ENCODE results near the gene AFG3L2. TPM values are rescaled to one million over a fixed set of nuclear protein-coding genes. Genes with fewer than 3 reads are reported as not detected.

AFG3L2 gene
- total RNA-seq, 1 experiment from 2014 or later, result 54.7 TPM

DNA sequence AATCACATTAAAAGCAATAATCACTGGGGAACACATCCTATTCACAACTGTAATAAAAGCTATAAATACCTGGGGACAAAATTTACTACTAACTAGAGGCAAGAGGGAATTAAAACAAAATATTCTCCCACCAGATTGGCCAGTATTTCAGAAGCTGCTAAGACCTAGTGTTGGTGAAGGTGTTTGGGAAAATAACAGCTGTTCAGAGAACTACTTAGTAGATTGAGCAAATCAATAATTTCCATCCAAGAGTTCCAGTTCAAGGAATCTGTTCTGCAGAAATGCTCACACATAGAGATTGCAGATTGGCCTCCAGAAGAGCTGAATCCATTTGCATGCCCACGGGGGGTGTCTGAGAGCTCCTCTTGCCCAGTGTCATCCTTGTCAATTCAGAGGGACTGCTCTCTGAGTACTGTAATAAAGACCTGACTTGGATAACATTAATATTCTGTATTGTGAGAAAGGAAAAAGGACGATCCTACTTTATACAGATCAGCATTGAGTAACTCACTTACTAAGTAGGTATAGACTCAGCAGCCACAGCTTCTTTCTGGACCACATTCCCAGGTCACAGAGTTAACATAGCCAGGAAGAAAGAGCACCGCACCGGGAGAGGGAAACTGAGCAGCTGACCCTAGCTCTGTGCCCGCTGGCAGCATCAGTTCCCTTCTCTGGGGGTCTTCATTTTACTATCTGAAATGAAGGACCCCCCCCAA, 63.3 kb downstream of the AFG3L2 start:
- no peak for DNase-seq (ENCODE audit: low read depth)
- in situ Hi-C loops (cut with HindIII; ENCODE audit: low pct_unique_long_range_greater_than_20kb, low sequenced_read_pairs), result no loop called here

DNA sequence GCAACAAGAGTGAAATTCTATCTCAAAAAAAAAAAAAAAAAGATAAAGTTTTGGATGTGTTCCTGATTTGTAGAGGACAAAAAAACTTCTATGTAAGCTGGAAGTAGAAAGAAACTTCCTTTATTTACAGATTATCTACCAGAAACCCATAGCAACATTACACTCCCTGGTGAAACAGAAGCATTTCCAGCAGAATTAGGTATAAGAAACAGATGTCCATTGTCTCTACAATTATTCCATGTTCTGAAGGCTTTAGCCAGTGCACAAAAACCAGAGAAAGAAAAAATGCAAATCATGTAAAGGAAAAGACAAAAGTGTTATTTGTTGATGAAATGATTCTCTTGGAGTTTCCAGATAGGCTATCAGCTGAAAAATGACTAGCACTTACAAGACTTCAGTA, 64.1 kb downstream of the AFG3L2 start:
- DNase-seq (ENCODE audit: low read depth), result no peak

DNA sequence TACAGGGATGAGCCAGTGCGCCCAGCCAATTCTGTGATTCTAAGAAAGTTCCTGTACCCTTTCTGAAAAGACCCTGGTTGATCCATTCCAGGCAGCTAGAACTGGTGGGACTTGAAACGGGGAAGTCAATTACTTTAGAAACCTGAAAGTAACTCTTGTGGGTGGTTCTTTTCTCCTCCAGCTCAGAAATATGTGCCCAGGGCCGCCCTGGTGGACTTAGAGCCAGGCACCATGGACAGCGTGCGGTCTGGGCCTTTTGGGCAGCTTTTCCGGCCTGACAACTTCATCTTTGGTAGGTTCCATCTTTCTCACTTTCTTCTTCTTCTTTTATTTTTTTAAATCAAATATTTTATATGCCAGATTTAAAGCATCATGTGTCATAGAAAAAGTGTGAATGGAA, 66.3 kb downstream of the AFG3L2 start:
- DNase-seq (ENCODE audit: low read depth), result no peak
- in situ Hi-C loops (cut with HindIII; ENCODE audit: low pct_unique_long_range_greater_than_20kb, low sequenced_read_pairs), result no loop called here

More for the DNA sequence above, 64.1 kb downstream of the AFG3L2 start:
- in situ Hi-C loops (cut with HindIII; ENCODE audit: low pct_unique_long_range_greater_than_20kb, low sequenced_read_pairs), result no loop called here

- no peak for DNase-seq (ENCODE audit: low read depth)
- in situ Hi-C loops (cut with HindIII; ENCODE audit: low pct_unique_long_range_greater_than_20kb, low sequenced_read_pairs), result no loop called here
Observed at GRCh38 chr18:12309683-12310198, 67.3 kb downstream of the AFG3L2 start.

GRCh38 chr18:12308386-12309100, 68.5 kb downstream of the AFG3L2 start:
- in situ Hi-C loops (cut with HindIII; ENCODE audit: low pct_unique_long_range_greater_than_20kb, low sequenced_read_pairs), result no loop called here
- peak; percentile 88 for DNase-seq (ENCODE audit: low read depth)

GRCh38 chr18:12307701-12308385, 69.2 kb downstream of the AFG3L2 start, which contains the start of gene TUBB6:
Gene TUBB6, plus strand, starts transcription at chr18:12308241. Its CDS starts 52 bp downstream, at chr18:12308293.
- no peak for DNase-seq (ENCODE audit: low read depth)
- in situ Hi-C loops (cut with HindIII; ENCODE audit: low pct_unique_long_range_greater_than_20kb, low sequenced_read_pairs), result no loop called here

DNA sequence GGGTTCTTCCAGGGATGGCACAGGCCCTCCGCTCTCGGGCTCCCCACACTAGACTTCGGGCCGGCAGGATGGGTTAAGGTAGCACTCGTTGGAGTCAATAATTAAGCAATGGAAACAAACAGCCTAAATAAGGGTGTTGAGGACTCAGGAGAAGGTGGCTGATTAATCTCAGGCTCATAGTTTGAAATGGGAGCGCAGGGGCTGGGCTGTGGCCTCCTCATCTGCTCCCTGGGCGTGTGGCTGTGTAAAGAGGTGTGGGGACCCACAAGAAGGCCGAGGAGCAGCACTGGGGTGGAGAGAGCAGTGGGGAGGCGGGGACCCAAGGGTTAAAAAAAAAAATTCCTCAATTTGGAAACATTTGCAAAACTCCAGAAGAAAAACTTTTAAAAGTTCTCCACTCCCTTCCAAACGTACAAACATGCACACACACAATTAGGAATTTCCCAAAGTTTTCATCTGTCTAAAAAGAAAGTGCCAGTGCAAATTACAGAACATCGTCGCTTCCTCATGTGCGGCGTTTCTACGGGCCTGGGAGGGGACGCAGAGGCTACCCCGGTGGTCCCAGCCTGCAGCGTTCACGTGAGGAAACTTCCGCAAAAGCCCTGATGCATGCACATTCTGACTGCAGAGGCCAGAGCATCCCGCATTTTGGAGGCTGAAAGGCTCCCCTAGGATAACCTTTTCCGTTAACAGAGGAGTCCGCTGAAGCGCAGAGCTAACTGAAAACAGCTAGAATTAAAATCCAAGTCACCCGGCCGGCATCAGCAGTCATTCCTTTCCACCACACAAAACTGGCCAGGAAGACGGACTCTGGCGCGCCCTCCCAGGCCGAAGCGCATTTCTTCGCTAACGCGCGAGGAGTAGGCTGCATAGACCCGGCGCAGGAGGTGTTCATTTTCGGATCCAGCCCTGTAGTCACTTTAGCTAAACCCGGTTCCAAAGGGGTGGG, 70.0 kb downstream of the AFG3L2 start:
- DNase-seq (ENCODE audit: low read depth), result no peak
- in situ Hi-C loops (cut with HindIII; ENCODE audit: low pct_unique_long_range_greater_than_20kb, low sequenced_read_pairs), result no loop called here

GRCh38 chr18:12305930-12306629, 70.9 kb downstream of the AFG3L2 start:
- in situ Hi-C loops (cut with HindIII; ENCODE audit: low pct_unique_long_range_greater_than_20kb, low sequenced_read_pairs), result no loop called here
- no peak for DNase-seq (ENCODE audit: low read depth)

- in situ Hi-C loops (cut with HindIII; ENCODE audit: low pct_unique_long_range_greater_than_20kb, low sequenced_read_pairs), result no loop called here
Observed at GRCh38 chr18:12305211-12305610, 71.8 kb downstream of the AFG3L2 start.

DNA sequence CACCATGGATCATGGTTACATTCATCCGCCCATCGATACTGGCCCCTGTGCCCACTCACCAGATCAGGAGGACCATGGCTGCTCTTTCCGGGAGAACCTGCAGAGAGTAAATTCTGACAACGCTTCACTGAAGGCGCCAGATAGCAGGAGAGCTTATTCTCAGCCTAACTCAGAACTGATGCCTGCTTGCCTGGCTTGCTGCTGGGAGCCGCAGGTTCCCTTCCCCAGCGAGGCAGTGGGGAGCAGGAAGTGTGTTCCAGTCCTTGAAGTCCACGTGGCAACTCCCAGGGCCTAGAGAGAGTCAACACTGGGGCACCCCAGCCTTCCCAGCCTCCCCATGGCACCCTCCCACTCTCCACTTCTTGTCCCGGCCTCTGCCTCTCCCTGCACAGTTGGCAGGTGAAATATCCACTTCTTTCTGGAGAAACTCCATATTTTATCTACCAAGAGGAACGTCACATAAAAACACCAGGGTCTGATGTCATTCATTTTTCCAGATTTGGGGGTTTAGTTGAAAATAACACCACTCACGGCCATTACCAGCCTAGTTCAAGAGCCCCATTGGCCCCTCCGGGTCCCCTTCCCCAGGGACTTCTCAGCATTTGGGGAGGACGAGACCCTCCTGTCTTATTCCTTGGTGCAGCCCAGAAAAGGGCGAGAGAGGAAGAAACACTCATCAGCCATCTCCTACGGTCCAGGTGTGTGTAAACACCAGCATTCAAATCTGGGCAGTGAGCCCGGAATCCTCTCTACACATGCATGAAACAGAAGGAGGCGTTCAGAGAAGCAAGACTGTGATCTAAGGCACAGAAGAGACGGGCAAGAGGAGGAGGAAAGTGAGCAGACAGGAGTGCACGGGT, 72.4 kb downstream of the AFG3L2 start:
- in situ Hi-C loops (cut with HindIII; ENCODE audit: low pct_unique_long_range_greater_than_20kb, low sequenced_read_pairs), result no loop called here
- no peak for DNase-seq (ENCODE audit: low read depth)

More at GRCh38 chr18:12305211-12305610, 71.8 kb downstream of the AFG3L2 start:
- no peak for DNase-seq (ENCODE audit: low read depth)

- in situ Hi-C loops (cut with HindIII; ENCODE audit: low pct_unique_long_range_greater_than_20kb, low sequenced_read_pairs), result no loop called here
- DNase-seq (ENCODE audit: low read depth), result no peak
Observed at GRCh38 chr18:12302391-12303147, 74.5 kb downstream of the AFG3L2 start.

GRCh38 chr18:12301263-12302005, 75.6 kb downstream of the AFG3L2 start:
- in situ Hi-C loops (cut with HindIII; ENCODE audit: low pct_unique_long_range_greater_than_20kb, low sequenced_read_pairs), result no loop called here

GRCh38 chr18:12299862-12300261, 77.2 kb downstream of the AFG3L2 start:
- in situ Hi-C loops (cut with HindIII; ENCODE audit: low pct_unique_long_range_greater_than_20kb, low sequenced_read_pairs), result no loop called here
- DNase-seq (ENCODE audit: low read depth), result no peak

More at GRCh38 chr18:12301263-12302005, 75.6 kb downstream of the AFG3L2 start:
- no peak for DNase-seq (ENCODE audit: low read depth)

GRCh38 chr18:12296457-12296856, 80.6 kb downstream of the AFG3L2 start:
- in situ Hi-C loops (cut with HindIII; ENCODE audit: low pct_unique_long_range_greater_than_20kb, low sequenced_read_pairs), result no loop called here
- DNase-seq (ENCODE audit: low read depth), result no peak

GRCh38 chr18:12296087-12296403, 81.0 kb downstream of the AFG3L2 start:
- in situ Hi-C loops (cut with HindIII; ENCODE audit: low pct_unique_long_range_greater_than_20kb, low sequenced_read_pairs), result no loop called here

More at GRCh38 chr18:12296087-12296403, 81.0 kb downstream of the AFG3L2 start:
- no peak for DNase-seq (ENCODE audit: low read depth)

Data from Caki2 (cell line).